HEK293 (cell line): ENCODE data around the gene BAIAP2.

Experiments used
- BCL11B ChIP-seq: fragments of 450-650 bp; formaldehyde crosslinking; IDR thresholded peaks from 2 replicates; pipeline ENCODE4 v1.5.1; 2016; ENCODE audit warnings: low read depth, missing biosample characterization, missing genetic modification characterization
- ZNF670 ChIP-seq: fragments of 450-650 bp; formaldehyde crosslinking; IDR thresholded peaks from 2 replicates; pipeline ENCODE4 v1.5.1; 2016; ENCODE audit warnings: missing biosample characterization, missing genetic modification characterization, low read depth
- ZSCAN23 ChIP-seq: fragments of 450-650 bp; formaldehyde crosslinking; IDR thresholded peaks from 2 replicates; pipeline ENCODE4 v1.5.1; 2016; ENCODE audit warnings: missing biosample characterization, missing genetic modification characterization
- TF ChIP-seq, protein P1 (sequence below): fragments of 450-650 bp; formaldehyde crosslinking; IDR thresholded peaks from 2 replicates; pipeline ENCODE4 v1.5.1; 2016; ENCODE audit warnings: missing biosample characterization, missing genetic modification characterization
- TF ChIP-seq, protein P2 (sequence below): fragments of 450-650 bp; formaldehyde crosslinking; IDR thresholded peaks from 2 replicates; pipeline ENCODE4 v1.5.1; 2016; ENCODE audit warnings: missing biosample characterization, missing genetic modification characterization
- TF ChIP-seq, protein P3 (sequence below): fragments of 450-650 bp; formaldehyde crosslinking; IDR thresholded peaks from 2 replicates; pipeline ENCODE4 v1.5.1; 2016; ENCODE audit warnings: missing biosample characterization, missing genetic modification characterization, low read depth

DNA sequence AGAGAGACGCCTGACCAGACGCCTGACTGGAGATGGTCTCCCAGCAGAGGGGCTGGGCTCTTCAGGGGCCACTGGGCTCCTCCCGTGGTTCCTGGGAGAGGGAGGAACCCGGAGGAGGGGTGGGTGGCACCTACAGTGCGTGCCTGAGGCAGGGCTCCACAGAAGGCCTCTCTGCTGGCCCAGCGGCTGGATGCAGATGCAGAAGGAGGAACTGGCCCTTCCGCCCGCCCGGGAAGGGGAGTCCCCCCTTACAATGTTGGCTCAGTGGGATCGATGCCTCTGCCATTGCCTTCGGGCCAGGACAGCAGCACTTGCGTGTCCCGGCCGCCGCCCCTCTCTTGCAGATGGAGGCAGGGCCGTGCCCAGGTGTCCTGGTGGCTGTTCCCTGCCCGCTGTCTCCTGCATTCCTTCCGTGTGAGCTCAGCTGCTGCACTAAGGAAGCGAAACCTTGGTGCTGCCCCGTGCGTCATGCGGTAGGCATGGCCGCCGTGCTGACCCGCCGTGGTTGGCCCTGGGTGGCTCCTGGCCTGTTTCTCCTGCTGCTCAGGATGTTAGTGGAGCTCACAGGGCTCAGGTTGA, 15.1 kb downstream of the BAIAP2 start:
- TF ChIP-seq, protein P1, sequence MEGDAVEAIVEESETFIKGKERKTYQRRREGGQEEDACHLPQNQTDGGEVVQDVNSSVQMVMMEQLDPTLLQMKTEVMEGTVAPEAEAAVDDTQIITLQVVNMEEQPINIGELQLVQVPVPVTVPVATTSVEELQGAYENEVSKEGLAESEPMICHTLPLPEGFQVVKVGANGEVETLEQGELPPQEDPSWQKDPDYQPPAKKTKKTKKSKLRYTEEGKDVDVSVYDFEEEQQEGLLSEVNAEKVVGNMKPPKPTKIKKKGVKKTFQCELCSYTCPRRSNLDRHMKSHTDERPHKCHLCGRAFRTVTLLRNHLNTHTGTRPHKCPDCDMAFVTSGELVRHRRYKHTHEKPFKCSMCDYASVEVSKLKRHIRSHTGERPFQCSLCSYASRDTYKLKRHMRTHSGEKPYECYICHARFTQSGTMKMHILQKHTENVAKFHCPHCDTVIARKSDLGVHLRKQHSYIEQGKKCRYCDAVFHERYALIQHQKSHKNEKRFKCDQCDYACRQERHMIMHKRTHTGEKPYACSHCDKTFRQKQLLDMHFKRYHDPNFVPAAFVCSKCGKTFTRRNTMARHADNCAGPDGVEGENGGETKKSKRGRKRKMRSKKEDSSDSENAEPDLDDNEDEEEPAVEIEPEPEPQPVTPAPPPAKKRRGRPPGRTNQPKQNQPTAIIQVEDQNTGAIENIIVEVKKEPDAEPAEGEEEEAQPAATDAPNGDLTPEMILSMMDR, result no peak
- TF ChIP-seq, protein P2, sequence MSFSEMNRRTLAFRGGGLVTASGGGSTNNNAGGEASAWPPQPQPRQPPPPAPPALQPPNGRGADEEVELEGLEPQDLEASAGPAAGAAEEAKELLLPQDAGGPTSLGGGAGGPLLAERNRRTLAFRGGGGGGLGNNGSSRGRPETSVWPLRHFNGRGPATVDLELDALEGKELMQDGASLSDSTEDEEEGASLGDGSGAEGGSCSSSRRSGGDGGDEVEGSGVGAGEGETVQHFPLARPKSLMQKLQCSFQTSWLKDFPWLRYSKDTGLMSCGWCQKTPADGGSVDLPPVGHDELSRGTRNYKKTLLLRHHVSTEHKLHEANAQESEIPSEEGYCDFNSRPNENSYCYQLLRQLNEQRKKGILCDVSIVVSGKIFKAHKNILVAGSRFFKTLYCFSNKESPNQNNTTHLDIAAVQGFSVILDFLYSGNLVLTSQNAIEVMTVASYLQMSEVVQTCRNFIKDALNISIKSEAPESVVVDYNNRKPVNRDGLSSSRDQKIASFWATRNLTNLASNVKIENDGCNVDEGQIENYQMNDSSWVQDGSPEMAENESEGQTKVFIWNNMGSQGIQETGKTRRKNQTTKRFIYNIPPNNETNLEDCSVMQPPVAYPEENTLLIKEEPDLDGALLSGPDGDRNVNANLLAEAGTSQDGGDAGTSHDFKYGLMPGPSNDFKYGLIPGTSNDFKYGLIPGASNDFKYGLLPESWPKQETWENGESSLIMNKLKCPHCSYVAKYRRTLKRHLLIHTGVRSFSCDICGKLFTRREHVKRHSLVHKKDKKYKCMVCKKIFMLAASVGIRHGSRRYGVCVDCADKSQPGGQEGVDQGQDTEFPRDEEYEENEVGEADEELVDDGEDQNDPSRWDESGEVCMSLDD (tag by site-specific recombination), result no peak
- TF ChIP-seq, protein P3, sequence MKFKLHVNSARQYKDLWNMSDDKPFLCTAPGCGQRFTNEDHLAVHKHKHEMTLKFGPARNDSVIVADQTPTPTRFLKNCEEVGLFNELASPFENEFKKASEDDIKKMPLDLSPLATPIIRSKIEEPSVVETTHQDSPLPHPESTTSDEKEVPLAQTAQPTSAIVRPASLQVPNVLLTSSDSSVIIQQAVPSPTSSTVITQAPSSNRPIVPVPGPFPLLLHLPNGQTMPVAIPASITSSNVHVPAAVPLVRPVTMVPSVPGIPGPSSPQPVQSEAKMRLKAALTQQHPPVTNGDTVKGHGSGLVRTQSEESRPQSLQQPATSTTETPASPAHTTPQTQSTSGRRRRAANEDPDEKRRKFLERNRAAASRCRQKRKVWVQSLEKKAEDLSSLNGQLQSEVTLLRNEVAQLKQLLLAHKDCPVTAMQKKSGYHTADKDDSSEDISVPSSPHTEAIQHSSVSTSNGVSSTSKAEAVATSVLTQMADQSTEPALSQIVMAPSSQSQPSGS, result no peak
- TF ChIP-seq ZNF670 (tag by site-specific recombination), result no peak
- TF ChIP-seq BCL11B (tag by site-specific recombination), result no peak
- TF ChIP-seq ZSCAN23 (tag by site-specific recombination), result no peak
